ENCODE results near the gene PCTP.

PCTP gene

DNA sequence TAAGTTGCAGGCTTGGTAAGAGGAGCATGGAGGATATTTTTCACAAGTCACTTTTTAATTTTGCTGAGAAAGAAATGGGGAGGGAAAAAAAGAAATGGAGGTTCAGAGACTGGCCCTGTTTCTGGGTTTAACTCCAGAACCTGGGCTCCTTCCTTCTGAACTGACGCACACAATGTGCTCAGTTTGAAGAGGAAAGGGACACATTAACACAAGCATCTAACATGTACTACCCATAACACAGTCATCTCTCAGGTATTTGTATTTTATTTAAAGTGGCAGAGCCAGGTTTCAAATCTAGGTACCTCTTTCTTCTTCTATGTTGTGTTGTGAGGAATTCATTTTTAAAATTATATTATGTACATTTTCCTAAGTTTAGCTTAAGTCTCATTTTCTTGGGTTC is 22.9 kb upstream of the PCTP start:
- no peak for DNase-seq

DNA sequence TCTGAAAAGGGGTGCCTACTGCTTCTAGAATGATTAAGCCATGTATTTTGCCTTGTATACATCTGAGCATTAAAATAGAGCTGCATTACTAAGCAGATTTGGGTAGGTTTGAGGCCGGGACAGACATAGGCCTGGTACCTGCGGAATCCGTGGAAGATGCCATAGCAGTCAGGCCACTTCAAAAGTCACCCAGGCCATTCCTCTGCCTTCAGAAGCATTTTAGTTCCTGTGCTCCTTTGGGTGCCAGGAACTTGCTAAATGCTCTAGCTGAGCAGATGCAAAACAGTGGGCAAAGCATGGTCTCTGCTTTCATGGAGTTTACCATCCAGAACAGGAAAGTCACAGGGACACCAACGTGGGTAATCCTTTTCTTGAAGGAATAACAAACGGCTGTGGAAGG is 22.5 kb upstream of the PCTP start:
- no peak for DNase-seq

DNA sequence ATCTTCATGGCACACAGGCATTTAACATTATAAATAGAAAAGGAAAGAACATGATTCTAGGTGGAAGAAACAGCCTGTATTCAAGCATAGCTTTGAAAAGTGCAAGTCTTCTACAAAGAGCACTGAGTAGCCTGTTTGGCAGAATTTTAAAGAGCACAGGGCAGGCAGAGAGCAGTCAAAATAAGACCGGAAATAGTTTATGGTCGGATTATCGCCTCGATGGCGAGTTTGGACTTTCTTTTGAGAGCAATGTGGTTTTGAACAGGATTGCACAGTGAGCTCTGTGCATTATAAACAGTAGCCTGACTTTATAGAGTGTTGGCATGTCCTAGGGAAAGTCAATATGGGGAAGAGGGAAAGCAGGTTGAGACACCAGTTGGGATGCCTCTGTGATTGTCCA is 22.0 kb upstream of the PCTP start:
- DNase-seq = no peak

DNA sequence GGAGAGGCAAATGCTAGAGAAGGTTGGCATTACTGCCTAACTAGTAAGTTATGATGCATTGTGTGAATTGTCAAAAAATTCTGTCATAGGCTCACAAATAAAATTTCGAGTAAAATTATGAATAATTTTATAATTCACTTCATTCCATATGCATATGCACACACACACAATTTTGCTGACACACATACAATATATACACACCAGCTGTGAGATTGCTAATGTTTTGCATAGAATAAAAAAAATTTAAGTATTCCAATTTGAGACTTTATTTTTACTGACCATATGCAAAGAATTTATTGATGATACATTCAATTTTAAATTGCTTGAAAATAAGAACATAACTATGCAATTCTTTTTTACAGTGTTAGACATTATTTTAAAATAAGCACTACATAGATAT is 21.4 kb upstream of the PCTP start:
- no peak for DNase-seq

DNA sequence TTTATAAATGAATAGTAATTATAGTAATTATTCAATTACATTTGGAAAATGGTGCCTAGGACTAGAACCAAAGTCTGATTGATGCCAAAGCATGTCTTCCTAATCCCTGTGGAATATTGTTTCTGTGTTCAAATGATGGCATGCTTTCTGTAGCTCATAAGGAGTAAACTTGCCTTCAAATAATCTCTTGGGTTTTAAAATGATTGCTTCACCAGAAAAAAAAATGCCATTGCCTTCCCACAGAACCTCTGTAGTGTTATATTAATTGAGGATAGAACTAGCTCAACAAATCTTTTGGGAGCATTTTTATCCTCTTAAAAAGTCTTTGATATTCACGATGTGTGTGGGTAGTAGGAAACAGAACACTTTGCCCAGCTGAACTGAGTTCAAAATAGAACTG is 20.5 kb upstream of the PCTP start:
- DNase-seq = no peak

DNA sequence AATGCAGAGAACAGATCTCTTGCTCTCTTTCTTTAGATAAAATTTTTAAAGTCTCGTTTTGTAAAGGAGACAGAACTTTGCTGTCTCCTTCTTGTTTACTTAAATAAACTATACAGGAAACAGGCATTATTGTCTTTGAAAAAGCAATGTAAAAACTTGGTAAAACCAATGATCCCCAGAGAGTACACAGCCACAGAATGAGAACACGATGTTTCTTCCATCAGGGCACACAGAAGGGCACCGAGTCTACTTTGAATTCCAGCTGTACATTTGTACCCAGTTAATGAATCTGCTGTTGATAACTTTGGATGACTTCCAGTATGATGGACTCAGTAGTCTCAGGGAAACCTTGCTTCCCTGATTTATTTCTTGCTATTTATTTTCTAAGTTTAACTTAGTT is 20.0 kb upstream of the PCTP start:
- no peak for DNase-seq

DNA sequence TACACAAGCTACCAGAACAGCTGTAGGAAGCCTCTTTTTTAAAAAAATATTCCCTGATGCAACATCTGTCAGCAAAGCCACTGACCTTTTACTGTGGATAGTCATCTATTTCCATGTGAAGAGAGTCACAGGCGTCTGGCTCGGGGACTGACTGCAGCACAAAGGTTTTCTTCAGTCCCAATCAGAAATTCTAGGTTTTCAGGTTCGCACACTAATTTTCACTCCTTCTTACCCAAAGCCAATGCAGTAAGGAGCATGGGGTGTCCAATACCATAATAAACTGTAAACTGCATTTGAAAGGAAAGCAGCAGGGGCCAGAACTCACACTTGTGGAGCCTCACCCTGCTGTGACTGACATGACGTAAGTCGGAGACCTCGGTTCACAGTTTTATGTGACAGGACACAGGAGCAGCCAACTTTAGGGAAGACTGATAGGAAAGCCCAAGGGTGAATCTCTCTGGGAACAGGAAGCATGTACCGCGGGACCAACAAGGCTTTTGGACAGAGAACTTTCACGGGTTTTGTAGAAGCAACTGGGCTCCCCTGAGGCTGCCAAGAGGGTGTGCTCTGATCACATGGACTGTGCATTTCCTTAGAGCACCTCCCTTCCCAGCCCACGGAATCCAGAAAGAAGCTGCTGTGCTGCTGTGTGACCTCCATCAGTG is 19.1 kb upstream of the PCTP start:
- DNase-seq = no peak

DNA sequence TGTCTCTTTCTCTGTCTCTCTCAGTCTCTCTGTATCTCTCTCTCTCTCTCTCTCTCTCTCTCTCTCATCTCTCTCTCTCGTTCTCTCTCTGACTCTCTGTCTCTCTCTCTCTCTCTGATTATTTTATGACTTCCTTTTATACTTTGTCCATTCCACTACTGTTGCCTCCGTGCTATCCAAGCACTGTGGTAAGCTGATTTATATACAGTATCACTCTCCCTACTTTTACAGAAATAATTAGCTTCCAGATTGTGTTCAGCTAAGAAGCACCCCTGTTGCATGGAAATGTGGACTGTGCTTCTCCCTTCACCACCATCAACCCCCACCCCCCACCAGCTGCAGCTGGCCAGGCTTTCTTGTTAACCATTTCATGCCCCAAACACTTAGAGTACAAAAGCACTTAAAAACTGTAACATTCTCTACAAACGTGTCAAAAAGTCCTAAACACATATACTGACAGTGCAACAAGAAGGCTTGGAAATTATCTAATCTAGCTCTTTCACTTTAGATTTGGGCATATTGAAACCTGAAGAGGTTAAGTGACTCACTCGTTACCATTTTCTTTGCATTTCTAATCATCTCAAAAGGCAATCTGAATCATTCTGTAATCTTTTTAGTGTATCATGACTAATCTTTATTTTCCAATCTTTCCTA is 16.6 kb upstream of the PCTP start:
- DNase-seq = no peak

DNA sequence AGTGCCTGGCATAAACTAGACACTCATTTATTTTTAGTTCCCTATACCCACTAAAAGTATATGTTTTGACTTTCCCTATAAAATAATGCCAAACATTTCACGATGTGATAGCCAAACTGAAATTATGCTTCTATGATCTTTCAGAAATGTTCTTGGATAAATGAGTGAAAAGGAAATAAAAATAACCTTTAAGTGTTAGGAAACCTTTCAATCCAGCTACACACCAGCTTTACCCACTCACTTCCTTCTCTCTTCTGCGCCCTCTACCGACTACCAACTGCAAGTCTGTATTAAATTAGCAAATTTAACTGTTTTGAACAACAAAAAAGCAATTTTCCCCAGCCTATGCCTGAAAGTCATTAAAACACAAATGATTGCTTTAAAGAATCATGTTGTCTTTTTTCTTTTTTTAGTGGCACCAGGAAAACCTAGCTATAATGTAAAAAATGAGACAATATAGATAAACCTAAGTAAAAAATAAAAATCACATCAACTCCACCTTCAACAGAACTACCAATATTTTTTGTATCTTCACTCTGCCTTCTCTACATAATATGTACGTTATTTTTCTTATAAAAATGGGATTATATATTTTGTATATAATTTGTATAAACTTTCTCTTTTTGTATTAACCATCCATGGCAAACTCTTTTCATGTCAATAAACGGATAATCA is 15.0 kb upstream of the PCTP start:
- DNase-seq = no peak

DNA sequence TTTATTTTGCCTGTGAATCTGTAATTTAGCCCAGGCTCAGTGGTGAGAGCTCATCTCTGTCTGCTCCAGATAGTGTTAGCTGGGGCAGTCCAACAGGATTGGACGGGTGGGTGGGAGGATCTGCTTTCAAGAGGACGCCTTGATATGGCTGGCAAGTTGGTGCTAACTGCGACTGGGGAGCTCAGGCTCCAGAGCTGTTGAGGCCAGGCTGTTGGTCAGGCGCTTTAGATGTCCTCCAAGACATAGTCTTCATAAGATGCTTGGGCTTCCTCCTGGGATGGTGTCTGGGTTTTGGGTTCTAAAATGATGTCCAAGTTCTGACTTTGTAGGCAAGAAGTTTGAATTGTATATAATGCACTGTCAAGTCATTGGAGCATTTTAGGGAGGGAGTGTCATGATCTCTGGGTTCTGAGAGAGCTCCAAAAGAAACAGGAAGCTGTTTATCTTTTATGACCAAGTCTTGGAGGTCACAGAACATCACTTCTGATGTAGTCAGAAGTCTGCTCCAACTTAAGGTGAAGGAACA is 12.8 kb upstream of the PCTP start:
- DNase-seq = no peak

DNA sequence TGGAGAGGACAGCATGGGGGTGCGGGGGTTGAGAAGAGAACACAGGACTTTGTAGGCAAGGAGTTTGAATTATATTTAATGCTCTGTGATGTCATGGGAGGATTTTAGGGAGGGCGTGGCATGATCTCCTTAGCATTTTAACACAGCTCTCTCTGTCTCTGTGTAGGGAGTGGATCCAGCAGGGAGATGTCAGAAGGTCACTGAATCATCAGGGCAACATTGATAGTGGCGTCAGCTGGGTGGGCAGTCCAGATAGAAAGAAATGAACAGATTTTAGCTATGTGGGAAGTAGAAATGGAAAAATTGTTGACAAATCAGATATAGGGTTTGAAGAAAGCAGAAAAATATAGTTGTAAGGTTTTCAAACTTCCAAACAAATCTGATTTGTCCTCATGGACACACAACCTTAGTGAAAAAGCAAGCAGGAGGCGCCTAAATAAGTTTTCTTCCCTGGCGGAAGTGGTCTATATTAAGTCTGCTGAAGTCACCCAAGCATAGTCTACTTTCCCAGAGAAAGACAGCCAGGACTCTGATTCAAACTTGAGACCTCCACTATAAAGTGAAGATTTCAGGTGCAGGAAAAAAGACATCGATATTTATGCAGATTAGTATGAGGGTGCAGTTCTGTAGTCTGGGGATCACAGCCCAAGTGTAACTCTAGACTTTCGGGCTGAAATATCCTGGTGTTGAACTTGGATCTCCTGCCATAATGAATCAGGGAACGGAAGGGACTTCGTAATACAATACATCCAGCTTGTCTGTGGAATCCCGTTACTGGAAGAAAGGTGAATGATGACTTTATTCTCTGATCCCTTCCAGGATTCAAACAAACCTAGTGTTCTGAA is 10.1 kb upstream of the PCTP start:
- no peak for DNase-seq

DNA sequence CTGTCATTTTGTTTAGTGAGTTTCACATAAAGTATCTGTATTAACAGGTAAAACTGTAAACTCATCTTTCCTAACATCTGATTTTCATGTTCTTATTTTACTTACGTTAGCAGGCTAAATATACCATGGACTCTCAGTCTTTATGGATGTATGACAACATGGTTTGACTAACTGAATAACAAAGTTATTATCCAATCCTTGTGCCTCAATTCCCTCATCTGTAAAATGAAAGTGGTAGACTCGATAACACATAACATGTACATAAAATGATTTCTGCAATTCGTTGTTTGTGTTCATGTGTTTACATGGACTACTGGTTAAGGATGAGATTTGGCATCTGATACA is 9.5 kb upstream of the PCTP start:
- no peak for DNase-seq

DNA sequence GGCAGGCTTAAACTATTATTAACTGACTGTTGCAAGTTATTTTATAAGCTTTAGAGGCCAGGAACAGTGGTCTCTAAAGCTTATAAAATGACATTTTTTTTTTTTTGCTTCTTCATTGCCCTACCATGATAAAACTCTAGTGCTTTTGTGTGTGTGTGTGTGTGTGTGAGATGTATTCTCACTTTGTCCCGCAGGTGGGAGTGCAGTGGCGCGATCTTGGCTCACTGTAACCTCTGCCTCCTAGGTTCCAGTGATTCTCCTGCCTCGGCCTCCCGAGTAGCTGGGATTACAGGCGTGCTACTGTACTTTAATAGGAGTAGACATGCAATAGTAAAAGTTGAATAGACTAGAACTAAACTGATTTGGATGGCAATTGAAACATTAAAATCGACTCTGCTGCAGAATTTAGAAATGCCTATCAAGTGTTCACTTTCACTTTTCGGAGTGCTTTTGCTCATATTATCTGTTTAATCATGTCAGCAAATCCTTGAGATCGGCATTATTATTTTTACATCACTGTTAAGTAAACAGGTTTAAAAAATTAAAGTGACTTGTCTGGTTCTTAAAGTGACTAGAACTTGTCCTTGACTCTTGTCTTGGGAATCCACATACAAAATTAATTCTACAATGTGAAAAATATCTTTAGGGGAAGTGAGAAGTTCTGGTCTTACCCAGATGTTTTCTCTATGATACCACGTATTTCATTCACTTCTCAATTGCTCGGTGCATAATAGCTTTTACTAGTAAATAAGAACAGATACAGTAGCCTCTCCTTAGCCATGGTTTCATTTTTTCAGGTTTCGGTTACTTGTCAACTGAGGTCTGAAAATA is 8.4 kb upstream of the PCTP start:
- DNase-seq = no peak

DNA sequence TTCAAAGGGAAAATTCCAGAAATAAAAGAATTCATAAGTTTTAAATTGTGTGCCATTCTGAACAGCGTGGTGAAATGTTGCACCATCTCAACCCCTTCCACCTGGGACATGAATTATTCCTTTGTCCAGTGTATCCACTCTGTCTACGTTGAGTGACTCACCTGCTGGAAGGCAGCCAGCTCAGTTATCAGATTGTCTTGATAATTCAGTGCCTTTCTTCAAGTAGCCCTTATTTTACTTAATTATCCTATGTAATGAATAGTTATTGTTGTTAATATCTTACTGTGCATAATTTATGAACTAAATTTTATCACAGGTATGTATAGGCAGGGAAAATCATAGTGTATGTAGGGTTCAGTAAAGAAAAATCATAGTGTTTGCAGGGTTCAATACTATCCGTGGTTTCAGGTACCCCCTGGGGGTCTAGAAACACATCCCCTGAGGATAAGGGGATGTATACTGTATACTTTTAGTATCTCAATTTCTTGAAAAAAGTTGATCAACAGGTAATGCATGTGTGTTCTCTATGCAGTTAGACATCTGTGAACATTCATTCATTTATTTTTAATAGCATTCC is 7.7 kb upstream of the PCTP start:
- no peak for DNase-seq

DNA sequence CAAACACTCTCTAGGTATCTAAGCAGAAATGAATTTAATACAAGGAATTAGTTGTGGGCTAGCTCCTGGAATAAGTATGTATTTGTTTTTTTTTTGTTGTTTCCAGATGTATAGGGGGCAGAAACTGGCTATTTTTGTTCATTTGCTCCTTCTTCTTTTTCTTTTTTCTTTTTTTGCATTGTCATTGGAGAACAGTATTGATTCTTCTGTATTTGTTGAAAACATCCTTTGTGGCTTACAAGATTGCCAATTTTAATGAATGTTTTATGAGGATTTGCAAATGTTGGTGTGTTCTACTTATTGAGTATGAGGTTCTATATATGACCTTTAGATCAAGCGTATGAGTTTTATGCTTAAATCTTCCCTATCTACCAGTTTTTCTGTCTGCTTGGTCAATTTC is 5.6 kb upstream of the PCTP start:
- DNase-seq = no peak

DNA sequence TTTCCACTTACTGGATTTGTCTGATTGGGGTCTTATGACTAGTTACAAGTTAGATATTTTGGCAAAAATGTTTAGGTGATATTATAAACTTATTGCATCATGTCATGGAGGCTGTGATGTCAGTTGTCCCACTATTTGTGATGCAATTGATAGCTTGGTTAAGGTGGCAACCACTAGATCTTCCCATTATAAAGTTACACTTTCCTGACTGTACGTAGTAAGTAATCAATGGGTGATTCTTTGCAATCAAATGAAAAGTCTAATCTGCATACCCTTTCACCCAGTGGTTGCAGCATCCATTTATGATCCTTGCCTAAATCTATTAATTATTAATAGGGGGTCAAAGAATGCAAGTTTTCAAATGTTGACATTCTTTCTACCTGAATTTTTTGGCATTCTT is 4.4 kb upstream of the PCTP start:
- DNase-seq = no peak

DNA sequence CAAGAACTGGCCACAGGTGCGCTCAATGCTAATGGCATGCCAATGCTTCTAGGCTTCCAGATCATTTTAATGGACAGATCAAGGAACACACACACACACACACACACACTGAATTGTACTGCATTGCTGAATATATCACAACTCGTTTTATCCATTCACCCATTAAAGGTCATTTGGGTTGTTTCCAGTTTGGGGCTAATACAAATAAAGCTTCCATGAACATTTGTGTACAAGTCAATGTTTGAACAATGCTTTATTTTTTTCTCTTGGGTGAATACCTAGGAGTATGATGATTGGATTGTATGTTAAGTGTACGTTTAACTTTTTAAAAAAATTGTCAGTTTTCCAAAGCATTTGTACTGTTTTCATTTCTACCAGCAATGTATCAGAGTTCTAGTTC is 3.6 kb upstream of the PCTP start:
- no peak for DNase-seq

DNA sequence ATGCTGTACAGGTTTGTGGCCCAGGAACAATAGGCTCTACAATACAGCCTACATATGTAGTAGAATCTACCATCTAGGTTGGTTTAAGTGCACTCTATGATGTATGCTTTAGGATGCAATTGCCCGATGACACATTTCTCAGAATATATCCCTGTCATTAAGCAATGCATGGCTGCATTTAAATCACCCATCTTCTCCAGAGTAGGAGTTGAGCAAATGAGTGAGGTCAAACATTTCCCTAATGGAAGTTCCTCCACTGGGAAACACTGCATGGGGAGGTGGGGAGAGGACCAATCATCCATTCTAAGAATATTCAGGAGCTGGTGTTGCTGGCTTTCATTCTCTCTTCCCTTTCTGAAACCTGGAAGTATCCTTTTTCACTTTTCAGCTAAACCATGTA is 2.0 kb upstream of the PCTP start:
- no peak for DNase-seq

DNA sequence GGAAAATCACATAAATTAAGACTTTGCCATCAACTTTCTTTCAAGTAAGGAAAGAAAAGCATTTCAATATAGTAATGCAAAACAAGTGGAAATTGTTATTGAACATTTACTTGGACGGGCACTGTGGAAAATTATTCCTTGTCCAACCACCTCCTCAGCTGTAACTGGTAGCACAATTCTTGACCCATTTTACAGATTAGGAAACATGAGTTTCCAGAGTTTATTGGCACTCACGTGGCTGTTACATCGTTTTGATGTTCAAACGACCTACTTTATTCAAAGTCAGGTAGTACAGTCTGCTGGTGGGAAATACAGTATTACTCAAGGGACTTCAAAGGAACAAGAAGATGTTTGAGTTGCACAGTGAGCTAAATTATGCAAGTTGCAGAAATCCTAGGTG is 866 bp upstream of the PCTP start:
- DNase-seq = no peak

DNA sequence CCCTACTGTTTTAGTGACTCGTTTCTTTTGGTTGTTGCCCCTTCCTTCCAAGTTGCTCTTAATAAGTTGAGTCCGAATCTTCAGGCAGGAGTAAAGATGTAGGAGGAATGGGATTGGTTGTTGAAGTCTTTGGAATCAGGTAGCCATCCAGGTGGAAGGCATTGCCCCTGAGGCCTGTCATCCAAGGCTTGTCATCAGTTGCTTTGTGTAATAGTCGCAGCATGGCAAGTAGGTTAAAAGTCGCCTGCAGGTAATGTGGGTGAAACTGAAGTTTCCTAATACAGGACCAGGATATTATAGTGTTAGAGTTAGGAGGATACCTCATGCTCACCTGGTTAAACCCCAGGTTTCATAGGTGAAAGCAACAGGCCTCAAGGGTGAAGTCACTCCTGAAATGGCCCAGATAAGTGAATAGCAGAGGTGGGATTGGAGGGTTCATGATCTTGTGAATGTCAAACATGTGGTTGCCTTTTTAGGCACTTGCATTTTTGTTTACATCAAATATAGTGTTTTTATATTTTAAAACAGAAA is 934 bp downstream of the PCTP start:
- DNase-seq = no peak

DNA sequence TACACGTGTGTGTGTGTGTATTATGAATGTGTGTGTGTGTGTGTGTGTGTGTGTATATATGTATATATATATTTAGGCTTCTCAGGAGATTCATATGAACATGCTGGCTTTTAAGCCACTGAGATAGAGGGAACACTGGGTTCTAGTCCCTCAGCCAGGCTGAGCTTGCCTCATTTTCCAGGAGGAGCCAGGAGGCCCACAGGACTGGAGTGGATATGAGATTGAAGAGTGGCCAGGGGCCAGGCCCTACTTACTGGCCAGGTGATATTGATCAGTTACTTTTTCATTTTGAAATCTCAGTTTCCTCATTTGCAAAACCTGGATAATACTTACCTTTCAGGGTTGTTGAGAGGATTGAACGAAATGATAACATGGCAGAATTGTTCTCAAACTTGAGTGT is 5.8 kb downstream of the PCTP start:
- DNase-seq = no peak

DNA sequence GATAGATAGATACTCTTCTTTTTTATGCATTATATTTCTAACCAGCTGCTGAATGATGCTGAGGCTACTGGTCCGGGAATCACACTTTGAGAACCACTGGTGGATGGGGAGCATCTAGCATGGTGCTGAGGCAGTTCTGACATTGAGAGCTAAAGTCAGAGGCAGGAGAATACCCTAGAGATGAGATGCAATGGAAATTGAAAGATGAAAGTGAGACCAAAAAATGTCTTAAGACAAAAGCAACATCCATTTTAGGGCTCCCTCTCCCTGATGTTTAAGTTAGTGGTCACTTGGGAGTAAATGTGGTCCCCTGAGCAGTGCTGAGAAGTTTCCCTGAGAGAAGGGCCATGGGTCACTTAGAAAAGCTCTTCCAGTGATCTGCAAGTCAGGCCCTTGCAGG is 6.8 kb downstream of the PCTP start:
- DNase-seq = no peak
